CD4-positive, alpha-beta T cell treated with Interleukin-15 for 4 hours (primary cell): ENCODE data around the gene PBX1.
"Not testable (repeated sequence)": the region's sequence is repeated elsewhere in the genome, so short reads cannot be mapped to it uniquely, and the experiment has no call there.

Experiments
- DNase-seq: peaks from one replicate; pipeline ENCODE4 v3.0.0-alpha.2; 2020; ENCODE audit warnings: low spot score

PBX1 gene

DNA sequence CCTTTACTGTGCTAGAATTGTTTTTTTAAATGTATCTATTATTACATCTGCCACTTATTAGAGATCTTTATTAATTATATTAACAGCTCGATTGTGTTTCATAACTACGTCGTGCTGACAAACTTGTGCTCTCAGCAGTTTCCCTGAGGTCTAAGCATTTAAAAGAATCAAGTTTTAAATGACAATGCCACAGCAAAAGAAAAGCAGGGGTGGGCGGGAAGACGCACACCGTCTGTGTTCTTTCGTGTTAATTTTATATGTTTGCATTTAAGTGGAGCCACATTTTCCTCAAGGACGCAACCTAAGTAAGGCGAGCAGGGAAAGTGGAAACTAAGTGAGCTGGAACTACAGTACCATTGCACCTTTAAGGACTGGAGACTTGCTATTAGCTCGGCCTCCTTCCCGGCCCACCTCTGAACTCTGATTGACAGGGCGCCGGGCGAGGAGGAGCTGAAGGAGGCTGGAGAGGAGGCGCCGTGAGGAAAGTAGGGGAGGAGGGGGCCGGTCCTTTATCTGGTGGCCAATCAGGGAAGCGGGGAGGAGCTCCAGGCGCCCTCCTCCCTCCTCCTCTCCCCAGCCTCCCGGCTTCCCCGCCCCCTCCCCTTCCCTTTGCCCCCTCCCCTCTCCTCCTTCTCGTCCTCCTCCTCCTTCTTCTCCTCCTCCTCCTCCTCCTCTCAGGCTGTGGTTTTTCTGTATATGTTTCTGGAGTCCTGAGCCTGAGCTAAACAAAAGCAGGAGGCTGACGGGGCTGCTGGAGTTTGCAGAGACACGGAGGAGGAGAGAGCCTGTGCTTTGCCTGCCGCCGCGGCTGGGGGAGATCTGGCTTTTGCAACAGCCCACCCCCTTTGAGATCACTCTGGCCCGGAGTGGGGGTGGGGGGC is at the start of gene PBX1:
Gene PBX1 (plus strand): TSS at position 724 of the 881 bp plus-strand sequence.
- DNase-seq = peak; percentile 60

DNA sequence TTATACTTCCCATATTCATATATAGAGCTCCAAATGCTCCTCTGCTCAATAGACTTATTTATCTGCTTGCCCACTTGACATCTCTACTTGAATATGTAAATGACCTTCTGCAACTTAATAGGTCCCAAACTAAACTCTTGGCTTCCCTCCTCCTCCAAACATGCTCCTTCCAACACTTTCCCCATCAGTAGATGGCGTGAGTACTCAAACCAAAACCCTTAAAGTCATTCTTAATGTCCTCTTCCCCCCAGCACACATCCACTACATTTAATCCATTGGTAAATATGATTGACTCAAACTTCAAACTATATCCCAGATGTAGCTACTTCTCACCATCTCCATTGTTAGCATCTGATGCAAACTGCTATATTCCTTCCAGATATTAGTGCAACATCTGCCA is 48.5 kb upstream of the PBX1 start:
- no peak for DNase-seq

DNA sequence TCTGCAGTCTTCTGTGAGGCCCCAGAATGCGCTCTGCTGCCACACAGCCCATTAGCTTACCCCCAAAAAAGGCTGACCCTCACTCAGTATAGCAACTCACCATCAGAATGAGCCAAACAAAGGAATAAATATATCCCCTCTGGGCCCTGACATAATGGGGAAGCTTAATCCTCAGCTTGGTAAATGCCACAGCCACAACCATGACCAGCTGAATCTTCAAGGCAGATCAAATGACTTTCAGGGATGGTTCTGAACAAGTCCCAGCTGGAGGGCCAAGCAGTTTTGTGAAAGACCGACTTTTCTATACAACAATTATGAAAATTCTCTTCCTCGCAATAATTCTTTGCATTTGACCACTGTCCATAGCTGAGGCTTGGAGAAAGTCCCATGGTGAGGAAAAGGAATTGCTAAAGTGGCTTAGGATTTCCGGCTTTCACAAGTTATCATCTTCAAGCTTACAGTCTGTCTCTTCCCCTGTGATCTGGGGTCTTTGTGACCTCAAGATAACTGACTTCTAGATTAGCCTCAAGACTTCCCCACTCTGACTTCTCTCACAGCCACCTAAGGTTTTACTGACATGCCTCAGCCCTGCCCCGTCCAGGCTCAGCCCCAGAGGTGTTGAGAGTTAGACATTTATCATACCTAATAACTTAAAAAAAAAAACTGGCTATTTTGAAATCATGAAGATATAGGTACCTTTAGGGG is 47.8 kb upstream of the PBX1 start:
- DNase-seq = no peak

DNA sequence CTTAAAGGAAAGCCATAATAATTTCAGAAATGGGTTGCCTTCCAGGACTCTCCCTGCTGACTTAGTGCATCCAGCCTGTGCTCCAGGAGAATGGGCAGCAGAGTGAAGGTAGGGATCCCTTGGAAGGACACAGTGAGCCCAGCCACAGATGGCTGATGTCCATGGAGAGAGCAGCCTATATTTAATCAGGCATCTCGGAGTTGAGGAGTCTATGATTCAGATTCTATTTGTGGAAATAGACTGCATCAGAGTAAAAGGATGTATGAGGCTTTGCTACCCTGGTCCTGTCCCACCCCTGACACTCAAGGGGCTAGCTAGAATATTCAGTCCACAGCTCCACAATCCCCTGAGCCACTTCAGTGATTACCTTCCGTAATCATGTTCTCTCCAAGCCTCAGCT is 43.8 kb upstream of the PBX1 start:
- no peak for DNase-seq

GRCh38 chr1:164515711-164516331 is 43.2 kb upstream of the PBX1 start:
- DNase-seq = no peak

DNA sequence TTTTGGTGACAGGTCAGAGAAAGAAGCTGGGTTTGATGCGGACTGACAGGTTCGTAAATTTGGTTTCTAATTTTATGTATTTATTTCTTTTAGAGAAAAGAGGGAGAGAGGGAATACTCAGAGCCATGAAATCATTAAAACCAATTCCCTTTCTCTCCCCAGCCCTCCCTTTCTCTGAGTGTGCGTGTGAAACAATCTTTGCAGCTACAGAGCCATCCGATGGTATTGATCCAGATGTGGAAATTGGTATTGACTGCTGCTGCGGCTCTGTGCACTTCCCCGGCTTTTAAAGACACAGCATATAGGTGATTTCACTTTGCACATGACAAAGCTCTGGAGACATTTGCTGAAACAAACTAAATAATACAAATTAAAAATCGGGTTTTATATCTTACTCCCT is 42.4 kb upstream of the PBX1 start:
- DNase-seq = no peak

GRCh38 chr1:164518692-164519332 is 40.2 kb upstream of the PBX1 start:
- DNase-seq = no peak

GRCh38 chr1:164519426-164519825 is 39.6 kb upstream of the PBX1 start:
- DNase-seq = no peak

- DNase-seq = no peak
Observed at GRCh38 chr1:164524810-164525209, 34.2 kb upstream of the PBX1 start.

- DNase-seq = no peak
Observed at GRCh38 chr1:164534863-164535610, 23.9 kb upstream of the PBX1 start.

- DNase-seq = not testable (repeated sequence)
Observed at GRCh38 chr1:164552463-164552988, 6.5 kb upstream of the PBX1 start.

GRCh38 chr1:164557270-164557669 is 1.7 kb upstream of the PBX1 start:
- no peak for DNase-seq

DNA sequence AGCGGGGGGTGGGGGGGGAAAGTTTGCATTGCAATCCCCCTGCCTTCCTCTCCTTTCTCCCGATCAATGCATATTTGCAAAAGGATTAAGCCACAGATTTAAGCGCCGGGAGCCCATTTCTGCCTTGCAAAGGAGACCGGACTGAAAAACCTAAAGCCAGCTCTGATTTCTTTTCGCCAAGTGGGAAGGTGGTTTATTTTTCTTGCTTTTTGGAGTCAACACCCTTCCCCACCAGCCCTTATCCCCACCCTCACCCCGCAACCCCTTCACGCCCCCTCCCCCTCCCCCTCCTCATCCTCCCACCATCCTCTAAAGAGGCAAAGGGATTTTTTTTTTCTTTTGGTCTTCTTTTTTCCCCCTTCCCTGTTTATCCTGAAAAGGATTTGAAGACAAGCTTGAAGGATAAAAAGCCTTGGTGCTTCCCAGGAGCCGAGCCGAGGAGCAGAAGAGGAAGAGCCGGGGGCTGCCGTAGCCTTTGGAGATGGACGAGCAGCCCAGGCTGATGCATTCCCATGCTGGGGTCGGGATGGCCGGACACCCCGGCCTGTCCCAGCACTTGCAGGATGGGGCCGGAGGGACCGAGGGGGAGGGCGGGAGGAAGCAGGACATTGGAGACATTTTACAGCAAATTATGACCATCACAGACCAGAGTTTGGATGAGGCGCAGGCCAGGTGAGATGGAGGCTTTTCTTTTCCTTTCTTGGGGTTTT is 513 bp downstream of the PBX1 start:
- DNase-seq = no peak

GRCh38 chr1:164560121-164560541 is 1.1 kb downstream of the PBX1 start:
- DNase-seq = no peak

DNA sequence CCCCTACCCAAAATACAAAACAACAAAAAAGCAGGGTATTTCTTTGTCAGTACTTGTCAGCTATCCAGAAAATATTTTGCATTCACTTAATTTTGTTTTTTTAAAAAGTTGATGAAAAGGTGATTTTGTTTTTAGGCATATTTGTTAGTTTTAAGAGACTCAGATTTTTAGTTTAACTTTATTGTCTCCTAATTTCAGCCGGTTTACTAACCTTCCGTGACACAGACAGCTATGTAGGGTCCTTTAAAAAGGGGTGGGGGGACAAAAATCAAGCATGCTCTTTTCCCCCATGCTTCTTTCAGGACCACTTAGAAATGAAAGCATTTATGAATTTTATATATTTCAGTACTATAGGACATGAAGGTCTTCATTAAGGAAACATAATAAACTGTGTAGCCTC is 1.6 kb downstream of the PBX1 start:
- no peak for DNase-seq

GRCh38 chr1:164561007-164561406 is 2.0 kb downstream of the PBX1 start:
- no peak for DNase-seq

DNA sequence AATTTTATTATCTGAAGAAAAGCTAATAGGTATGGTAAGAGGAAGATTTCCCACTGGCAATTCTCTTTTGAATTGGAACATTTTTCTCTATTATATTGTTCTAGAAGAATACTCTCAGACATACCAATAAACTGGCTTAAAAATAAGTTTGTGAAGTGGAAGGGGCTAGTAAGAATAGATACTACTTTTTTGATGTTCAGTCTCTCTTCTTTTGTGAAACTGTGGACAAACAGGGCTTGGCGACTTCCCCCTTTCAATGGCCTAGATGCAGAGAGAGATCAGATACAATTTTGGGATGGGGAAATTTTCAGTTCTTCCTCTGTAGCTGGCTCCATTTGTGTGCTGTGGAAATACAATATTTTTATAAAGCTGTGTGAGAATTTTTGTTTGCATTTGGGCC is 2.5 kb downstream of the PBX1 start:
- no peak for DNase-seq

GRCh38 chr1:164562061-164562460 is 3.1 kb downstream of the PBX1 start:
- DNase-seq = no peak

- DNase-seq = no peak
Observed at GRCh38 chr1:164562511-164562910, 3.5 kb downstream of the PBX1 start.

DNA sequence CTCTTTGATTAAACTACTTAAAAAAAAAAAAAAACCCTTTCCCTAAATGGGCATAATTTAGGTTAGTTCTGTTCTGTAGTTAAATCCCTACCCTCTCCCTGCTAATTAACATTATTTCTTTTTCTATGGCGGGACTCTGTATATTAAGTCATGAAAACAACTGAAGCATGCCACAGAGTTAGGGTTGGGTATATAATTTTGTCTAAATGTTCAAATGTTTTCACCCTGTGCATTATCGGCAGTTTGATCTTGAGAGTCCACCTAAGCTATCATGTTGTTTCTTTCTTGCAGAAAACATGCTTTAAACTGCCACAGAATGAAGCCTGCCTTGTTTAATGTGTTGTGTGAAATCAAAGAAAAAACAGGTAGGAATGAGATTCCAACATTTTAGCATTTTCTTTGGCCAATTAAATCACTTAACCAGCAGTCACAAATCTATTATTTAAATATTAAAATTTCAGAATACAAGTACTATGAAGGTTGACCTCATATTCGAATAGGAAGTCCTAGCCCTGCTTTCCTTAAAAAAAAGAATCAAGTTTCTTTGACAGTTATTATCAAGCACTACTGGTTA is 4.0 kb downstream of the PBX1 start:
- no peak for DNase-seq
